Measurements from ENCODE around the gene CARF. TPM values are rescaled to one million over a fixed set of nuclear protein-coding genes. Genes with fewer than 3 reads are reported as not detected.
"Not testable (repeated sequence)": the region's sequence is repeated elsewhere in the genome, so short reads cannot be mapped to it uniquely, and the experiment has no call there.

Gene CARF
- total RNA-seq, 2 experiments from 2014 or later: 6.2 to 9.0 TPM

DNA sequence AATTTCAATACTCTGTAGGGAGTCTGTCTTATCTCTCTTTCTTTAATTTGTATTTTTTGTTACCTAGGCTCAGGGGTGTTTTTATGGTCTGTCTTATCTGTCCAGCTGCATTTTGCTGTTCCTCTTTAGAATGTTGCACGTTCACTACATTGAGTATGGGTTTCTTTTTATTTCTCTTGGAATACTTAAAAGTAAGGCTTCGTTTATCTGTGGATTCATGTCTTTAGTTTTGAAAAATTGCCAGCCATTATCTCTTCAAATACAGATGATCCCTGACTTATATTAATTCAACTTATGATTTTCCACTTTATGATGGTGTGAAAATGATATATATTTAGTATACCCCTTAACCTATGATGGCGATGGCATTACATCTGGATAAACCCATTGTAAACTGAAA is 26.9 kb downstream of the CARF start:
- intact Hi-C loops (cut with DNase I, micrococcal nuclease): no loop called here
- ATAC-seq (no peak), DNase-seq (no peak)
- H3K27ac Mint-ChIP-seq: no peak overlapping the region
- CTCF ChIA-PET: no interaction called here
- no peaks in the 10 kb centered on the region for H3K27me3 Mint-ChIP-seq
- POLR2A ChIA-PET: interaction anchor here (0.6 kb wide), 1 partner anchor 218 kb away, joined by 3 read pairs; no protein-coding TSS in a partner anchor
- no peaks in the 10 kb centered on the region for H3K9me3 Mint-ChIP-seq (ENCODE audit: low read depth)
- H3K4me1 Mint-ChIP-seq: no peaks in the 10 kb centered on the region
- peaks cover 24% of the 10 kb centered on the region for H3K36me3 Mint-ChIP-seq (ENCODE audit: low read depth)
- H3K4me3 Mint-ChIP-seq: no peak overlapping the region

- no peak overlapping the region for H3K27ac Mint-ChIP-seq
- DNase-seq: no peak
- no peaks in the 10 kb centered on the region for H3K27me3 Mint-ChIP-seq
- H3K4me1 Mint-ChIP-seq: no peaks in the 10 kb centered on the region
- H3K36me3 Mint-ChIP-seq (ENCODE audit: low read depth): peaks cover 37% of the 10 kb centered on the region
- no peak for ATAC-seq
- intact Hi-C loops (cut with DNase I, micrococcal nuclease): no loop called here
- H3K4me3 Mint-ChIP-seq: no peak overlapping the region
- ChIA-PET POLR2A (no interaction called here), CTCF (no interaction called here)
- H3K9me3 Mint-ChIP-seq (ENCODE audit: low read depth): peaks cover 6% of the 10 kb centered on the region
Measured at GRCh38 chr2:202941771-202942170, 29.7 kb downstream of the CARF start.

- no peak for ATAC-seq
- Mint-ChIP-seq H3K9me3 (ENCODE audit: low read depth) (peaks cover 13% of the 10 kb centered on the region), H3K4me1 (no peaks in the 10 kb centered on the region), H3K27ac (no peak overlapping the region), H3K27me3 (no peaks in the 10 kb centered on the region), H3K4me3 (no peak overlapping the region), H3K36me3 (ENCODE audit: low read depth) (peaks cover 31% of the 10 kb centered on the region)
- intact Hi-C loops (cut with DNase I, micrococcal nuclease): no loop called here
- POLR2A ChIA-PET: no interaction called here
- no peak for DNase-seq
- CTCF ChIA-PET: no interaction called here
Measured at GRCh38 chr2:202944408-202944807, 32.3 kb downstream of the CARF start.

- intact Hi-C loops (cut with DNase I, micrococcal nuclease): no loop called here
- no peak overlapping the region for H3K27ac Mint-ChIP-seq
- no peaks in the 10 kb centered on the region for H3K4me1 Mint-ChIP-seq
- H3K27me3 Mint-ChIP-seq: no peaks in the 10 kb centered on the region
- no peak for DNase-seq
- H3K4me3 Mint-ChIP-seq: no peak overlapping the region
- ChIA-PET CTCF (no interaction called here), POLR2A (no interaction called here)
- H3K36me3 Mint-ChIP-seq (ENCODE audit: low read depth): peaks cover 31% of the 10 kb centered on the region
- peaks cover 13% of the 10 kb centered on the region for H3K9me3 Mint-ChIP-seq (ENCODE audit: low read depth)
- ATAC-seq: no peak
Measured at GRCh38 chr2:202944816-202945215, 32.7 kb downstream of the CARF start.

DNA sequence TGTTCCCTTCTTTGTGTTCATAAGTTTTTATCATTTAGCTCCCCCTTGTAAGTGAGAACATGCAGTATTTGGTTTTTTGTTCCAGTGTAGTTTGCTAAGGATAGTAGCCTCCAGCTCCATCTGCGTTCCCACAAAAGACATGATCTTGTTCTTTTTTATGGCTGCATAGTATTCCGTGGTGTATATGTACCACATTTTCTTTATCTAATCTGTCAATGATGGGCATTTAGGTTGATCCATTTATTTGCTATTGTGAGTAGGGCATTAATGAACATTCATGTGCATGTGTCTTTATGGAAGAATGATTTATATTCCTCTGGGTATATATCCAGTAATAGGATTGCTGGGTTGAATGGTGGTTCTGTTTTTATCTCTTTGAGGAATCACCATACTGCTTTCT is 33.4 kb downstream of the CARF start:
- H3K27me3 Mint-ChIP-seq: no peaks in the 10 kb centered on the region
- peaks cover 31% of the 10 kb centered on the region for H3K36me3 Mint-ChIP-seq (ENCODE audit: low read depth)
- peaks cover 13% of the 10 kb centered on the region for H3K9me3 Mint-ChIP-seq (ENCODE audit: low read depth)
- no peak overlapping the region for H3K4me3 Mint-ChIP-seq
- no peak for DNase-seq
- ChIA-PET CTCF (no interaction called here), POLR2A (no interaction called here)
- intact Hi-C loops (cut with DNase I, micrococcal nuclease): no loop called here
- no peak overlapping the region for H3K27ac Mint-ChIP-seq
- ATAC-seq: no peak
- H3K4me1 Mint-ChIP-seq: peaks cover 2% of the 10 kb centered on the region

- H3K27ac Mint-ChIP-seq; H3K4me1 Mint-ChIP-seq; POLR2A ChIA-PET; H3K4me3 Mint-ChIP-seq; H3K27me3 Mint-ChIP-seq; DNase-seq; ATAC-seq; intact Hi-C loops (cut with DNase I, micrococcal nuclease): not testable (repeated sequence)
- peaks cover 29% of the 10 kb centered on the region for H3K36me3 Mint-ChIP-seq (ENCODE audit: low read depth)
- CTCF ChIA-PET: interaction anchor here (0.6 kb wide), 1 partner anchor 868 kb away, joined by 3 read pairs; no protein-coding TSS in a partner anchor
- H3K9me3 Mint-ChIP-seq (ENCODE audit: low read depth): peaks cover 13% of the 10 kb centered on the region
Measured at GRCh38 chr2:202949333-202949732, 37.3 kb downstream of the CARF start.

GRCh38 chr2:202950592-202950991 is 38.5 kb downstream of the CARF start:
- H3K27ac Mint-ChIP-seq: no peak overlapping the region
- intact Hi-C loops (cut with DNase I, micrococcal nuclease): no loop called here
- H3K36me3 Mint-ChIP-seq (ENCODE audit: low read depth): peaks cover 19% of the 10 kb centered on the region
- H3K9me3 Mint-ChIP-seq (ENCODE audit: low read depth): peaks cover 11% of the 10 kb centered on the region
- peaks cover 2% of the 10 kb centered on the region for H3K4me1 Mint-ChIP-seq
- POLR2A ChIA-PET: no interaction called here
- ATAC-seq (peak; percentile 30), DNase-seq (no peak)
- no peak overlapping the region for H3K4me3 Mint-ChIP-seq
- H3K27me3 Mint-ChIP-seq: no peaks in the 10 kb centered on the region
- CTCF ChIA-PET: interaction anchor here (0.6 kb wide), 1 partner anchor 42 kb away, joined by 3 read pairs; no protein-coding TSS in a partner anchor

DNA sequence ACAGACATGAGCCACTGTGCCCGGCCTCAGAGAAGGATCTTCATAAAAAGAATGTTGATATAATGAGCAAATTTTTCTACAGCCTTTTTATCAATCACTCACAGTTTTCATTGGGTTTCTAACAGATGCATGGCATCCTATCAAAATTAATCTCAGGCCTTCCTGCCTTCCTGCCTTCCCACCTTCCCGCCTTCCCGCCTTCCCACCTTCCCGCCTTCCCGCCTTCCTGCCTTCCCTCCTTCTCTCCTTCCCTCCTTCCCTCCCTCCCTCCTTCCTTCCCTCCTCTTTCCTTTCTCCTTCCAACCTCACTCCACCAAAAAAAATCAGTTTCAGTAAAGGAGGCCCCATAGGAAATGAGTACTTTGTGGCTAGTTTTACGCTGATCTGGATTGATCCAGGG is 48.4 kb downstream of the CARF start:
- H3K27me3 Mint-ChIP-seq: no peaks in the 10 kb centered on the region
- no peaks in the 10 kb centered on the region for H3K4me1 Mint-ChIP-seq
- ATAC-seq (no peak), DNase-seq (no peak)
- POLR2A ChIA-PET: no interaction called here
- H3K36me3 Mint-ChIP-seq (ENCODE audit: low read depth): peaks cover 2% of the 10 kb centered on the region
- no peak overlapping the region for H3K4me3 Mint-ChIP-seq
- intact Hi-C loops (cut with DNase I, micrococcal nuclease): no loop called here
- no peak overlapping the region for H3K27ac Mint-ChIP-seq
- no peaks in the 10 kb centered on the region for H3K9me3 Mint-ChIP-seq (ENCODE audit: low read depth)
- CTCF ChIA-PET: no interaction called here

- ChIA-PET CTCF (no interaction called here), POLR2A (no interaction called here)
- no peak overlapping the region for H3K27ac Mint-ChIP-seq
- H3K36me3 Mint-ChIP-seq (ENCODE audit: low read depth): no peaks in the 10 kb centered on the region
- H3K4me3 Mint-ChIP-seq: no peak overlapping the region
- intact Hi-C loops (cut with DNase I, micrococcal nuclease): no loop called here
- ATAC-seq (no peak), DNase-seq (no peak)
- H3K27me3 Mint-ChIP-seq: no peaks in the 10 kb centered on the region
- H3K4me1 Mint-ChIP-seq: peaks cover 4% of the 10 kb centered on the region
- H3K9me3 Mint-ChIP-seq (ENCODE audit: low read depth): no peaks in the 10 kb centered on the region
Measured at GRCh38 chr2:202963712-202964111, 51.6 kb downstream of the CARF start.

- H3K4me1 Mint-ChIP-seq: peaks cover 4% of the 10 kb centered on the region
- ATAC-seq: peak; percentile 92
- intact Hi-C loops (cut with DNase I, micrococcal nuclease): no loop called here
- no peak overlapping the region for H3K4me3 Mint-ChIP-seq
- no peak overlapping the region for H3K27ac Mint-ChIP-seq
- POLR2A ChIA-PET: no interaction called here
- no peaks in the 10 kb centered on the region for H3K9me3 Mint-ChIP-seq (ENCODE audit: low read depth)
- H3K27me3 Mint-ChIP-seq: no peaks in the 10 kb centered on the region
- no peaks in the 10 kb centered on the region for H3K36me3 Mint-ChIP-seq (ENCODE audit: low read depth)
- CTCF ChIA-PET: interaction anchor here (0.6 kb wide), 1 partner anchor 33 kb away, joined by 4 read pairs; no protein-coding TSS in a partner anchor
- peak; percentile 49 for DNase-seq
Measured at GRCh38 chr2:202965810-202966460, 53.9 kb downstream of the CARF start.

DNA sequence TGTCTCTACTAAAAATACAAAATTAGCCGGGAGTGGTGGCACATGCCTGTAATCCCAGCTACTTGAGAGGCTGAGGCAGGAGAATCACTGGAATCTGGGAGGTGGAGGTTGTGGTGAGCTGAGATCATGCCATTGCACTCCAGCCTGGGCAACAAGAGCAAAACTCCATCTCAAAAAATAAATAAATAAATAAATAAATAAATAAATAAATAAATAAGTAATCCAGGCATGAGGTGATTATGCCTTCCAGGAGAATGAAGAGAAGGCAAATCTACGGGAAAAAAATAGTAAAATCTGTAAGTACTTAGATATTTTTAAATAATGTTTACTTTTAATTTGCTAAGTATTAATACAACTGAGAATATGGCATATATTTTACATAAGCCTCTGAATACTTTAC is 57.3 kb downstream of the CARF start:
- ChIA-PET POLR2A (interaction anchor here (0.6 kb wide), 1 partner anchor 34 kb away, joined by 5 read pairs; no protein-coding TSS in a partner anchor), CTCF (interaction anchor here (0.6 kb wide), 1 partner anchor 530 kb away, joined by 4 read pairs; no protein-coding TSS in a partner anchor)
- H3K27ac Mint-ChIP-seq; H3K4me1 Mint-ChIP-seq; H3K36me3 Mint-ChIP-seq (ENCODE audit: low read depth); H3K4me3 Mint-ChIP-seq; DNase-seq; H3K27me3 Mint-ChIP-seq; ATAC-seq; H3K9me3 Mint-ChIP-seq (ENCODE audit: low read depth); intact Hi-C loops (cut with DNase I, micrococcal nuclease): not testable (repeated sequence)

DNA sequence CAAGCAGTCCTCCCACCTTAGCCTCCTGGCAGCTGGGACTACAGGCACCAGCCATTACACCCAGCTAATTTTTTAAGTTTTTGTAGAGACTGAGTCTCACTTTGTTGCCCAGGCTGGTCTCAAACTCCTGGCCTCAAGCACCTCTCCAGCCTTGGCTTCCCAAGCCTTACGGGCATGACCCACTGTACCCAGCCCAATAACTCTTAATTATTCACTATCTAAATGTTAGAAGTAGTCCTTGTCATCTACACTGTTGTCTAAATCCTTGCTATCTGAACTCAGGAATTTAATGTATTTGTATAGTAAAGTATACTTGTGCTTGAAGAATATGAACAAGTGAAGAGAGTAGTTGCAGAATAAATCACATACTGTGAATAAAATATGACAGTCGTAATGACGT is 64.7 kb downstream of the CARF start:
- POLR2A ChIA-PET: no interaction called here
- H3K27me3 Mint-ChIP-seq: no peaks in the 10 kb centered on the region
- CTCF ChIA-PET: no interaction called here
- intact Hi-C loops (cut with DNase I, micrococcal nuclease): no loop called here
- H3K4me3 Mint-ChIP-seq: no peak overlapping the region
- DNase-seq (no peak), ATAC-seq (no peak)
- H3K4me1 Mint-ChIP-seq: no peaks in the 10 kb centered on the region
- no peak overlapping the region for H3K27ac Mint-ChIP-seq
- H3K36me3 Mint-ChIP-seq (ENCODE audit: low read depth): peaks cover 4% of the 10 kb centered on the region
- H3K9me3 Mint-ChIP-seq (ENCODE audit: low read depth): no peaks in the 10 kb centered on the region

Data from activated CD4-positive, alpha-beta T cell treated with anti-CD3 and anti-CD28 coated beads for 36 hours (primary cell).